HEK293 (cell line): Measurements from ENCODE around the gene ENTREP1.

Experiments used
- CTCF ChIA-PET: fragments of 350-600 bp; formaldehyde crosslinking; extraction: SDS; loops from one replicate; lab custom pipeline; 2021; ENCODE audit warnings: antibody characterized with exemption; lab: Yijun Ruan, JAX
- POLR2A ChIA-PET: fragments of 300-600 bp; formaldehyde crosslinking; extraction: SDS; loops from one replicate; lab custom pipeline; 2020; ENCODE audit warnings: antibody characterized with exemption, inconsistent platforms; lab: Yijun Ruan, JAX
- H3K27ac ChIP-seq: fragments of 200-500 bp; sonication (Bioruptor generic); 2 replicates; pipeline ENCODE4 v1.5.1; 2014; ENCODE audit warnings: low read depth, low read length, control low read depth, inconsistent platforms; ENCODE audit errors: extremely low read depth
- H3K36me3 ChIP-seq, 2 experiments: fragments of 200-500 bp in 1 of 2; sonication (Bioruptor generic) in 1 of 2; 1 replicate in 1 of 2; 2 replicates in 1 of 2; pipeline ENCODE4 v1.5.1; 2014 to 2017; ENCODE audit warnings: inconsistent platforms in 2 of 2, low read length in 2 of 2; ENCODE audit not compliant: control insufficient read depth in 2 of 2, insufficient read depth in 1 of 2
- H3K4me1 ChIP-seq: fragments of 200-500 bp; sonication (Bioruptor generic); 2 replicates; pipeline ENCODE4 v1.5.1; 2014; ENCODE audit warnings: mild to moderate bottlenecking, low read length, inconsistent platforms; ENCODE audit not compliant: control insufficient read depth, insufficient read depth
- H3K4me3 ChIP-seq: 2 replicates; pipeline ENCODE4 v1.5.1; 2011; ENCODE audit warnings: low read depth, mild to moderate bottlenecking, control low read depth, low read length, moderate library complexity
- H3K9me3 ChIP-seq: fragments of 200-500 bp; sonication (Bioruptor generic); 2 replicates; pipeline ENCODE4 v1.5.1; 2014; ENCODE audit warnings: low read depth, low read length, inconsistent platforms; ENCODE audit not compliant: control insufficient read depth, insufficient read depth
- GLI2 ChIP-seq: fragments of 450-650 bp; formaldehyde crosslinking; IDR thresholded peaks from 2 replicates; pipeline ENCODE4; 2017; ENCODE audit warnings: missing biosample characterization, missing genetic modification characterization, low read depth, borderline replicate concordance
- KLF1 ChIP-seq: fragments of 450-650 bp; formaldehyde crosslinking; IDR thresholded peaks from 2 replicates; pipeline ENCODE4 v1.5.1; 2016; ENCODE audit warnings: missing biosample characterization, missing genetic modification characterization
- KLF10 ChIP-seq: fragments of 450-650 bp; IDR thresholded peaks from 2 replicates; pipeline ENCODE4 v1.5.1; 2018; ENCODE audit warnings: missing biosample characterization, mild to moderate bottlenecking, missing genetic modification characterization
- KLF16 ChIP-seq: fragments of 450-650 bp; formaldehyde crosslinking; IDR thresholded peaks from 2 replicates; pipeline ENCODE4 v1.5.1; 2017; ENCODE audit warnings: missing biosample characterization, missing genetic modification characterization
- KLF7 ChIP-seq: fragments of 450-650 bp; formaldehyde crosslinking; IDR thresholded peaks from 2 replicates; pipeline ENCODE4 v1.5.1; 2016; ENCODE audit warnings: missing biosample characterization, missing genetic modification characterization, borderline replicate concordance
- MEIS1 ChIP-seq: sonication (generic); formaldehyde crosslinking; IDR thresholded peaks from 2 replicates; pipeline ENCODE4 v1.8.1; 2022; ENCODE audit warnings: missing genetic modification reagents, mild to moderate bottlenecking, borderline replicate concordance
- OSR2 ChIP-seq: fragments of 450-650 bp; formaldehyde crosslinking; IDR thresholded peaks from 2 replicates; pipeline ENCODE4 v1.5.1; 2016; ENCODE audit warnings: missing biosample characterization, missing genetic modification characterization
- ZBTB44 ChIP-seq: fragments of 450-650 bp; IDR thresholded peaks from 2 replicates; pipeline ENCODE4 v1.5.1; 2018; ENCODE audit warnings: missing biosample characterization, mild to moderate bottlenecking, missing genetic modification characterization
- ZFP41 ChIP-seq: fragments of 450-650 bp; formaldehyde crosslinking; IDR thresholded peaks from 2 replicates; pipeline ENCODE4 v1.5.1; 2016; ENCODE audit warnings: missing biosample characterization, missing genetic modification characterization, borderline replicate concordance
- ZNF121 ChIP-seq: fragments of 450-650 bp; formaldehyde crosslinking; IDR thresholded peaks from 2 replicates; pipeline ENCODE4 v1.5.1; 2016; ENCODE audit warnings: missing biosample characterization, missing genetic modification characterization
- ZNF148 ChIP-seq: fragments of 450-650 bp; formaldehyde crosslinking; IDR thresholded peaks from 2 replicates; pipeline ENCODE4 v1.5.0; 2017; ENCODE audit warnings: missing biosample characterization, missing genetic modification characterization, borderline replicate concordance
- ZNF155 ChIP-seq: fragments of 450-650 bp; formaldehyde crosslinking; IDR thresholded peaks from 2 replicates; pipeline ENCODE4 v1.5.1; 2016; ENCODE audit warnings: missing biosample characterization, missing genetic modification characterization
- ZNF16 ChIP-seq: fragments of 450-650 bp; formaldehyde crosslinking; IDR thresholded peaks from 2 replicates; pipeline ENCODE4 v1.5.1; 2016; ENCODE audit warnings: low read depth, missing biosample characterization, missing genetic modification characterization
- ZNF211 ChIP-seq: fragments of 450-650 bp; formaldehyde crosslinking; IDR thresholded peaks from 2 replicates; pipeline ENCODE4 v1.5.1; 2016; ENCODE audit warnings: low read depth, missing biosample characterization, missing genetic modification characterization
- ZNF223 ChIP-seq: fragments of 450-650 bp; formaldehyde crosslinking; IDR thresholded peaks from 2 replicates; pipeline ENCODE4 v1.5.1; 2016; ENCODE audit warnings: missing biosample characterization, missing genetic modification characterization
- ZNF350 ChIP-seq: fragments of 450-650 bp; formaldehyde crosslinking; IDR thresholded peaks from 2 replicates; pipeline ENCODE4 v1.5.0; 2017; ENCODE audit warnings: missing biosample characterization, mild to moderate bottlenecking, missing genetic modification characterization
- ZNF48 ChIP-seq: fragments of 450-650 bp; formaldehyde crosslinking; IDR thresholded peaks from 2 replicates; pipeline ENCODE4 v1.5.1; 2016; ENCODE audit warnings: missing biosample characterization, missing genetic modification characterization
- ZNF514 ChIP-seq: fragments of 450-650 bp; formaldehyde crosslinking; IDR thresholded peaks from 2 replicates; pipeline ENCODE4 v1.5.1; 2016; ENCODE audit warnings: missing biosample characterization, missing genetic modification characterization
- ZNF561 ChIP-seq: fragments of 450-650 bp; IDR thresholded peaks from 2 replicates; pipeline ENCODE4 v1.5.1; 2018; ENCODE audit warnings: missing biosample characterization, missing genetic modification characterization, borderline replicate concordance
- ZNF610 ChIP-seq: fragments of 450-650 bp; formaldehyde crosslinking; IDR thresholded peaks from 2 replicates; pipeline ENCODE4 v1.5.1; 2016; ENCODE audit warnings: missing biosample characterization, missing genetic modification characterization, borderline replicate concordance
- ZNF701 ChIP-seq: fragments of 450-650 bp; formaldehyde crosslinking; IDR thresholded peaks from 2 replicates; pipeline ENCODE4 v1.5.1; 2016; ENCODE audit warnings: missing biosample characterization, missing genetic modification characterization
- ZNF76 ChIP-seq: fragments of 450-650 bp; formaldehyde crosslinking; IDR thresholded peaks from 2 replicates; pipeline ENCODE4; 2016; ENCODE audit warnings: low read depth, missing biosample characterization, missing genetic modification characterization, borderline replicate concordance
- ZNF768 ChIP-seq: fragments of 450-650 bp; formaldehyde crosslinking; IDR thresholded peaks from 2 replicates; pipeline ENCODE4 v1.5.1; 2018; ENCODE audit warnings: missing biosample characterization, mild to moderate bottlenecking, missing genetic modification characterization
- ZNF843 ChIP-seq: fragments of 450-650 bp; formaldehyde crosslinking; IDR thresholded peaks from 2 replicates; pipeline ENCODE4 v1.5.1; 2016; ENCODE audit warnings: missing biosample characterization, missing genetic modification characterization
- ZSCAN5A ChIP-seq: fragments of 450-650 bp; formaldehyde crosslinking; IDR thresholded peaks from 2 replicates; pipeline ENCODE4 v1.5.1; 2016; ENCODE audit warnings: missing biosample characterization, missing genetic modification characterization
- ZXDB ChIP-seq: fragments of 450-650 bp; formaldehyde crosslinking; IDR thresholded peaks from 2 replicates; pipeline ENCODE4 v1.5.1; 2016; ENCODE audit warnings: missing biosample characterization, missing genetic modification characterization
- TF ChIP-seq, protein P1 (sequence below): fragments of 450-650 bp; formaldehyde crosslinking; IDR thresholded peaks from 2 replicates; pipeline ENCODE4 v1.5.1; 2016; ENCODE audit warnings: missing biosample characterization, missing genetic modification characterization

Gene ENTREP1

GRCh38 chr9:69324549-69325401, at the start of gene ENTREP1 (continued):
- TF ChIP-seq GLI2 (tag by site-specific recombination), result no peak
- 0 out of 2 replicates have a peak, but pooled peaks have one; percentile 17 for TF ChIP-seq ZNF121 (tag by site-specific recombination)
- TF ChIP-seq KLF16 (tag by site-specific recombination), result peak; percentile 59
- no peak for TF ChIP-seq ZNF701 (tag by site-specific recombination)
- no peak for TF ChIP-seq ZNF610
- TF ChIP-seq ZNF48 (tag by site-specific recombination), result no peak
- peak; percentile 39; the same call in 1 of the 2 replicates for TF ChIP-seq KLF10 (tag by site-specific recombination)
- TF ChIP-seq, all 188 proteins: peak for 35

- Histone ChIP-seq H3K36me3 (no peaks in the 10 kb centered on the region), H3K4me3 (no peak overlapping the region), H3K27ac (no peak overlapping the region), H3K4me1 (no peaks in the 10 kb centered on the region), H3K9me3 (no peaks in the 10 kb centered on the region)
- TF ChIP-seq ZNF561 (tag by site-specific recombination) (no peak), MEIS1 (no peak), ZNF843 (tag by site-specific recombination) (no peak), ZNF350 (no peak)
- CTCF ChIA-PET, result no interaction called here
- POLR2A ChIA-PET, result no interaction called here
Observed at GRCh38 chr9:69276775-69277174, 48.2 kb upstream of the ENTREP1 start.

DNA sequence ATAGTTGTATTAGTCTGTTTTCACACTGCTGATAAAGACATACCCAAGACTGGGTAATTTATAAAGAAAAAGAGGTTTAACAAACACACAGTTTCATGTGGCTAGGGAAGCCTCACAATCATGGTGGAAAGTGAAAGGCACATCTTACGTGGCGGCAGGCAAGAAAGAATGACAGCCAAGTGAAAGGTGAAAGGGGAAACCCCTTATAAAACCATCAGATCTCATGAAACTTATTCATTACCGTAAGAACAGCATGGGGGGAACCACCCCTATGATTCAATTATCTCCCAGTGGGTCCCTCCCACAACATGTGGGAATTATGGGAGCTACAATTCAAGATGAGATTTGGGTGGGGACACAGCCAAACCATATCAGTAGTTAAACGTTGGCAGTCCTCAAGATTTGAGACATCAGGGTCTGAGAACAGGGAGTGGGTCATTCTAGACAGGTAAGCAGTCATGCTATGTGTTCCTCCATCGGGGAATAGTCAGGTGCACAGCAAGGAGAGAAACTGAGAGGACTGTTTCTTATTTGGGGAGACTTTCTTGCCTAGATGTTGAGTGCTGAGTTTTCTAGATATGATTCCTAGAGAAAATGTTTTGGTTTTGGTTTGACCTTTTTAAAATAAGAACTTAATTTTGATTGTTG, 45.8 kb upstream of the ENTREP1 start:
- Histone ChIP-seq H3K27ac (no peak overlapping the region), H3K9me3 (no peaks in the 10 kb centered on the region), H3K4me3 (no peak overlapping the region), H3K4me1 (no peaks in the 10 kb centered on the region), H3K36me3 (no peaks in the 10 kb centered on the region)
- CTCF ChIA-PET, result no interaction called here
- POLR2A ChIA-PET, result no interaction called here
- no peak for TF ChIP-seq ZBTB44 (tag by site-specific recombination)
- no peak for TF ChIP-seq ZXDB
- TF ChIP-seq ZNF211, result no peak
- no peak for TF ChIP-seq ZNF514 (tag by site-specific recombination)
- no peak for TF ChIP-seq ZFP41 (tag by site-specific recombination)
- TF ChIP-seq ZNF155 (tag by site-specific recombination), result no peak
- TF ChIP-seq, protein P1, sequence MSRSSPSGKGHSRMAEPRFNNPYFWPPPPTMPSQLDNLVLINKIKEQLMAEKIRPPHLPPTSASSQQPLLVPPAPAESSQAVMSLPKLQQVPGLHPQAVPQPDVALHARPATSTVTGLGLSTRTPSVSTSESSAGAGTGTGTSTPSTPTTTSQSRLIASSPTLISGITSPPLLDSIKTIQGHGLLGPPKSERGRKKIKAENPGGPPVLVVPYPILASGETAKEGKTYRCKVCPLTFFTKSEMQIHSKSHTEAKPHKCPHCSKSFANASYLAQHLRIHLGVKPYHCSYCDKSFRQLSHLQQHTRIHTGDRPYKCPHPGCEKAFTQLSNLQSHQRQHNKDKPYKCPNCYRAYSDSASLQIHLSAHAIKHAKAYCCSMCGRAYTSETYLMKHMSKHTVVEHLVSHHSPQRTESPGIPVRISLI (tag by site-specific recombination), result no peak
- TF ChIP-seq KLF7 (tag by site-specific recombination), result no peak
- TF ChIP-seq ZNF223 (tag by site-specific recombination), result no peak
- TF ChIP-seq ZNF768 (tag by site-specific recombination), result no peak
- no peak for TF ChIP-seq ZNF16 (tag by site-specific recombination)
- no peak for TF ChIP-seq ZSCAN5A (tag by site-specific recombination)
- no peak for TF ChIP-seq ZNF76
- no peak for TF ChIP-seq ZNF148 (tag by site-specific recombination)
- TF ChIP-seq OSR2, result no peak
- TF ChIP-seq KLF10 (tag by site-specific recombination), result no peak
- TF ChIP-seq KLF1 (tag by site-specific recombination), result no peak
